ENCODE data around the gene SDK1.

DNA sequence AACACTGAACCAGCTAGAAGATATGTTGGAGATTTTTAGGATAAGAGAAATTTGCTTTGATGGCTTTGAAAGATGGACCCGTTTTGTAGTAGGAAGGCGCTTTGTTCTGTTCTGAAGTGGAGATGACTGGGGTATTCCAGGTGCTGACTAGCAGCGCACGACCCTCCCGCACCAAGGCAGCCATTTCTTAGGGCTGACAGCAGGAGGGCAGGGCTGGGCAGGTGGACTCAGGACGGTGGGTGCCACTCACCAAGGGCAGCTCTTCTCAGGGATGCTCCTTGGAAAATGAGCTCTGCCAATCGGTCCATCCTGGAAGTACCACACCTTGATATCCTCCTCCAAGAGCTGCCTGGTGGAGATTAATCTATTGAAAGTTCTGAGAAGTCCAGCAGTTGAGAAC, 917.4 kb downstream of the SDK1 start:
- TF ChIP-seq CTCF (IDR thresholded peaks at IDR 0.05), result no peak
- no peak for TF ChIP-seq POLR2A (IDR thresholded peaks at IDR 0.05)
